ENCODE measurements around the gene PPT1. TPM values are rescaled to one million over a fixed set of nuclear protein-coding genes. Genes with fewer than 3 reads are reported as not detected.

Gene PPT1
- total and polyA plus RNA-seq, 2 of the 13 experiments (the other 11 are each of a cell fraction or from before 2014, with no cell fraction given), result 129 TPM

- TF ChIP-seq ZBTB37 (CRISPR knock-in tag; IDR thresholded peaks at IDR 0.05) (no peak), ZNF136 (CRISPR knock-in tag; IDR thresholded peaks at IDR 0.05; ENCODE audit: low read depth) (no peak), ZNF740 (CRISPR knock-in tag; IDR thresholded peaks at IDR 0.05) (no peak), IRX3 (CRISPR knock-in tag; IDR thresholded peaks at IDR 0.05; ENCODE audit: borderline replicate concordance, low read depth) (no peak), ZNF83 (CRISPR knock-in tag; IDR thresholded peaks at IDR 0.05; ENCODE audit: borderline replicate concordance) (no peak), STAT6 (CRISPR knock-in tag; IDR thresholded peaks at IDR 0.05; ENCODE audit: borderline replicate concordance) (no peak), ZNF292 (CRISPR knock-in tag; IDR thresholded peaks at IDR 0.05; ENCODE audit: borderline replicate concordance, low read depth) (no peak), KLF12 (CRISPR knock-in tag; IDR thresholded peaks at IDR 0.05; ENCODE audit: borderline replicate concordance) (no peak), HMGXB3 (CRISPR knock-in tag; IDR thresholded peaks at IDR 0.05; ENCODE audit: borderline replicate concordance) (no peak), TBX3 (IDR thresholded peaks at IDR 0.05; ENCODE audit: borderline replicate concordance) (no peak), KDM1A (CRISPR knock-in tag; IDR thresholded peaks at IDR 0.05) (no peak), ZNF549 (CRISPR knock-in tag; IDR thresholded peaks at IDR 0.05) (no peak), ZNF12 (CRISPR knock-in tag; IDR thresholded peaks at IDR 0.05) (no peak), ZNF784 (CRISPR knock-in tag; IDR thresholded peaks at IDR 0.05; ENCODE audit: borderline replicate concordance) (no peak), RELA (CRISPR knock-in tag; IDR thresholded peaks at IDR 0.05) (no peak), TBP (CRISPR knock-in tag; IDR thresholded peaks at IDR 0.05) (no peak), SUZ12 (IDR thresholded peaks at IDR 0.05; ENCODE audit: low read depth, low read length) (no peak), ZNF800 (CRISPR knock-in tag; IDR thresholded peaks at IDR 0.05) (no peak)
Measured at GRCh38 chr1:40059338-40059959, 37.6 kb downstream of the PPT1 start (continued).
